GM21825 (cell line): ENCODE measurements around the gene COMMD6.
"Not testable (repeated sequence)": the region's sequence is repeated elsewhere in the genome, so short reads cannot be mapped to it uniquely, and the experiment has no call there.

Experiments
- ATAC-seq: cut with Tn5 transposase; IDR thresholded peaks from one replicate; pipeline ENCODE4 v1.9.1; 2021; ENCODE audit warnings: mild to moderate bottlenecking, moderate library complexity; ENCODE audit not compliant: unreplicated experiment

COMMD6 gene

DNA sequence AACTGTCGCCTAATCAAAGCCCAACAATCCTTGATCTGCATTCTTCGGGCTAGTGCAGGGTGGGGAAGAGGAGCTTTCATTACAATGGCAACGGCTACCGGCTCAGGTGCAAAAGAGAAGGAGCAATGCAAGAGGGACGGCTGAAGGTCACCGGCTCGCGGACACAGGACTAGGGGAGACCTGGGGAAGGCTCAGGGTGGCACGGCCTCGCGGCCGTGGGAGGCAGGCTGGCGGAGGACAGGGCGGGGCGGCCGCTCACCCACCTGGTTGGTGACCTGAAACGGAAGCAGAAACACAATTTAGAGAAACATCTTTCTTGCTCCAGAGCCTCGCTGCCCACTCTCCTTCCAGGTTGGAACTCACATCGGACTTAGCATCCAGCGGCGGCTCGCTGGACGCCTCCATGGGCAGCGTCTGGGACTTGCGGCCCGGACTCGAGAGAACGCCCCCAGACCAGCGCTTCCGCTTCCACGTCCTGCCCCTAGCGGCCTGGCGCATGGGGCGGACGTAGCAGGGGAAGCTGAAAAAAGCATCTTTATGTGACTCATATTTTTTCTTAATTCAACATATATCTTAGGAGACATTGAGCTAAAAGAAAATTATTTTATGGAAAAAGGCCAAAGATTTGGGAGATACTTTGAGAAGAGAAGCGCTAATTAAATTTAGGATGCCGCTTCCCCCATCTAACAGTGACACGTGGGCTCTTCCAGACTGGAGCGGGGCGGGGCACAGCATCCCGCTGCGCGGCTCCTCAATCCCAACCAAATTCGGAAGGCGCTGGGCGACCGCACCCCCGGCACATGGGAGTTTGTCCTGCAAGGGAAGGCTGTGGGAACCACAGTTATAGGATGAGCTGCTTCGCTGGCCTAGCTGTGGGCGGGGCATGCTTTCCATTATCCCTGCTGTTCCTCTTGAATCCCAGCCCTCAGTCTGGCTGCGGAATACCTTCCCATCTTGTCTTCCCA is at the start of gene COMMD6:
COMMD6 (minus strand) TSS at position 441 of the 965 bp plus-strand sequence; CDS start at position 405, 36 bp downstream.
- peak; percentile 97 for ATAC-seq

DNA sequence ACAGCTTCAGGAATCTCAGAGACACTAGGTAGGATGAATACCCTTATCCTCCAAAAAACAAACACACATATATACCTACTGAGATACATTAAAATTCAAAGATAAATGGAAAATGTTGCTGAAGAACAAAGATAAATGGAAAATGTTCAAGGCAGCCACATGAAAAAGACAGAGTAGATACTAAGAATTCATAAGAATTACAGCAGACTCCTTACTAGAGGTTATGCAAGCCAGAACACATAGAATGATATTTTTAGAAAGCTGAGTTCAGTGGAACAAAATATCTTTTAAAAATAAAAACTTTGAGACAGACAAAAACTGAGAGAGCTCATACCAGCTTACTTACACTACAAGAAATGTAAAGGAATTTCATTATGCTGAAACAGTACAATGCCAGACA is 47.5 kb upstream of the COMMD6 start:
- no peak for ATAC-seq

- ATAC-seq = no peak
Observed at GRCh38 chr13:75583091-75583490, 45.5 kb upstream of the COMMD6 start.

- no peak for ATAC-seq
Observed at GRCh38 chr13:75581874-75582640, 44.4 kb upstream of the COMMD6 start.

DNA sequence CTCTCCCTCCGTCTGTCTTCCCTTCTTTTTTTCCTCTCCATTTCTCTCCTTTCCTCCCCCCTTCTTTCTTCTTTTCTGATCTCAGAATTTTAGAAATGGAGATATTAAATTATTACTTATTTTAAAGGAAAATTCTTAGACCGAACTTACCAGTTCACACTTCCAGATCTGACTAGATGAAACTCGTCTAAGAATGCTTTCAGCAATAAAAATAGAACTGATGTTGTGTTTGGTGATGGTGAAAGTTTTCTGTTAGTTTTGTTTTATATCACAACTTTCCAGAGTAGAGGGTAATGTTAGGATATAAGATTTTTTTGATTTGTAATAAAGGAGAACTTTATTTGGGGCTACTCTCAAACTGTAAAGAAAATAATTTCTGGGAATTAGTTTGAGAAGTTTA is 41.9 kb upstream of the COMMD6 start:
- peak; percentile 63 for ATAC-seq

DNA sequence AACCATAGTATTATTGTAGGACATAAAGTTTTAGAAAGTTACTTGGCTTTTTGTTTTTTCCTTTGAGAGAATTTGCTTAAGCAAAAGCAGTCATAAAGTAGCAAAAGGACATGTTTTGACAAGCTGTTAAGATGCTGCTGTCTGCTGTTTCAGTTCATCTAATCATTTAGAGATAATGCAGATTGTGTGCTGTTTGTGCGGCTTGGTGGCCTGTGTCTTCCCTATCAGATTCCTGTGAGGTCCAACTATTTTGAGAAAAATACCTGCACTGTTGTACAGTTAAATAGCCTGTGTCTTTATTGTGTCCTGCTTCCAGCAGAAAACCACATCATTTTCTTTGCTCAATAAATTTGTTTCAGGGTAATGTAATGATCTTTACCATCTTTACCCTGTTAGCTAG is 31.9 kb upstream of the COMMD6 start:
- ATAC-seq = no peak

DNA sequence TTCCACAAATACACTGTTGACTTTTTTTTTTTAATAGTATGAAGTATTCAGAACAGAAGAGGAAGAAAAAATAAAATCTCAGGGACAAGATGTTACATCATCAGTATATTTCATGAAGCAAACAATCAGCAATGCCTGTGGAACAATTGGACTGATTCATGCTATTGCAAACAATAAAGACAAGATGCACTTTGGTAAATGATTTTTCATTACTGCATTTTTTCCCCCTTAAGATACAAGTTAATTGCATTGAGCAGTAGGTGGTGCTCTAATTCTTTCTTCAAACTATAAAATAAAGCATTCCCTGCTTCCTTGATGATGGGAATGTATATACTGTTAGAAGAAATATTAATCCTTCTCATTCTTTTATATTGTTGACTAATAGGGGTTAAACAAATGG is 29.0 kb upstream of the COMMD6 start:
- ATAC-seq = no peak

- ATAC-seq = no peak
Observed at GRCh38 chr13:75558145-75558840, 20.7 kb upstream of the COMMD6 start.

DNA sequence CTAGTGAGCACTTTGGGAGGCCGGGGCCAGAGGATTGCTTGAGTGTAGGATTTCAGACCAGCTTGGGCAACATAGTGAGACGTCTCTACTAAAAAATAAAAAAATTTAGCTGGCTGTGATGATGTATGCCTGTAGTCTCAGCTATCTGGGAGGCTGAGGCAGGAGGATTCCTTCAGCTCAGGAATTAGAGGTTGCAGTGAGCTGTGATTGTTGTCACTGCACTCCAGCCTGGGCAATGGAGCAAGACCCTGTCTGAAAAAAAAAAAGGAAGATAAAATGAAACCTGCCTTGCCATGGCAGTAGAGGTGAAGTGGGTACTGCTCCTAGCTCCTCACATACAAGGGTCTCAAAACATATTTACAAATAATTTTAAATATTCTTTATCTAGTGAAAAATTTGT is 19.3 kb upstream of the COMMD6 start:
- ATAC-seq = no peak

DNA sequence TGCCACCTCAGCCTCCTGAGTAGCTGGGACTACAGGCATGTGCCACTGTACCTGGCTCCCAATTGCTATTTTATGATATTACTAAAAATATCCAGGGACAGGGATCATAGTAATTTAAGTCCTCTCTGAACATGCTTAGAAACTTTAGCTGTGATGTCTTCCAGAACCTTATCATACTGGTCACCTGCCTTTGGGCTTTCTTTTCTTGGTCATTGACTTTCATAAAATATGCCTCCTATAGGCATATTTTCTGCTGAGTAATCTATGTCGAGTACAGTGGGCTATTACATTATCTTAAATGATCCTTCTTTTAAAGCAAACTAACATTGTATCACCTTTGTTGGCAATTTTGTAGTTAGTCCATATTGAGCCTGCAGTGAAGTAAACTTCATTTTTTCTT is 18.2 kb upstream of the COMMD6 start:
- ATAC-seq = no peak

- ATAC-seq = no peak
Observed at GRCh38 chr13:75554981-75555380, 17.3 kb upstream of the COMMD6 start.

GRCh38 chr13:75554464-75554863 is 16.8 kb upstream of the COMMD6 start:
- no peak for ATAC-seq

DNA sequence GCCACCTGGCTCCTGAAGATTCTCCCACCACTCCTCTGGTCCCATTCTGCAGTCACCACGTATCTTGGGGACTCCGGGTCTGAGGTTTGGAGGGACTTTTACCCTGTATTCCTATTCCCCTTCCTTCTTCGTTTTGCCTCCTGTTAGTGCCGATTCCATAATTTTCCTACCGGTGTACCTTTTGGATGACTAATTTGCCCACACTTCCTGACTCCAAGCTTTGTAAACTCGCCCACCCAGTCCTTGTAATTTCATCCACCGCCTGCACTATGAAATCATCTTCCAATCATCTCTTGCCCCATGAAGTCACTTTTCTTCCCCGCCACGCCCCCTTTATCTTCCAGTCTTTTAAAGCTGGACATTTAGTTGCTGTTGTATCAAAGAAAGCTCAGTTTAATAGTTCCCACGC is 12.5 kb upstream of the COMMD6 start:
- no peak for ATAC-seq

DNA sequence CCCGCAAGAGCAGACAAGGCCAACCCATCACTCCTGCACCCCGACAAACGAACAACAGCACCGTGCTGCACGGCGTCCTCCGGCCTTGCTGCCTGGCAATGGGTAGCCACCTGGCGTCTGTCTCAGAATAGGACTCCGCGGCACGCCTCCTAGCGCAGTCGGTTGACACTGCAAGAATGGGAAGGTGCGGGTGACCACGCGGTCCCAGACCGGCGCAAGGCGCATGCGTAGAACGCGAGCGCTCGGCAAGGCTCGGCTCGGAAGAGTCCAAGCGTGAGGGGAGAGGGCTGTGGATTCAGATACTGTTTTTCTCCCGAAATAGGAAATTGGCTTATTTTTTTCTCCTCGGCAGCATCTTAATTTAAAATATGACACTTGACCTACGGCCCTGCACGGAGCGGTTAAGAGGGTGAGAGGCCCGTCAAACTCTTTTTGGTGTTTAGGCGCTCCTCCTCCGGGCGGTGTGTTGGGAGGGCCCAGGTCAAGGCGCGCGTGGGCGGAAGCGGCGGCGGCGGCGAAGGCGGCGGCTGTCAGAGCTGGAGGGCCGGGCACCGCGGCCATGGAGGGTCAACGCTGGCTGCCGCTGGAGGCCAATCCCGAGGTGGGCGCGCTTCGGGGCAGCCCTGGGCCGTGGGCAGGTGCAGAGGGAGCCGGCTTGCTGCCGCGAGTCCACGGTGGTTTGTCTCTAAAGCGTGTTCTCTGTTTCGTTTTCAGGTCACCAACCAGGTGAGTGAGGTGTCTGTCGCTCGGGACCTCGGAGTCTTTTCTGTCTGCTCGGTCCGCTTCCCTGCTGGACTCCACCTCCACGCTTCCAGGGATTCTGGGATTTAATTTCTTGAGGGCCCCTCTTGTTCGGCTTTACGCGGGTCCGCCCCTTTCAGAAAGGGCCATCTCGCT is 11.9 kb upstream of the COMMD6 start, which contains the start of gene UCHL3:
UCHL3 (plus strand) TSS at position 530 of the 897 bp plus-strand sequence; CDS start at position 560, 30 bp downstream.
- ATAC-seq = peak; percentile 94

- ATAC-seq = no peak
Observed at GRCh38 chr13:75547917-75548316, 10.3 kb upstream of the COMMD6 start.

GRCh38 chr13:75545386-75545785 is 7.7 kb upstream of the COMMD6 start:
- not testable (repeated sequence) for ATAC-seq

- no peak for ATAC-seq
Observed at GRCh38 chr13:75544681-75545330, 7.2 kb upstream of the COMMD6 start.

DNA sequence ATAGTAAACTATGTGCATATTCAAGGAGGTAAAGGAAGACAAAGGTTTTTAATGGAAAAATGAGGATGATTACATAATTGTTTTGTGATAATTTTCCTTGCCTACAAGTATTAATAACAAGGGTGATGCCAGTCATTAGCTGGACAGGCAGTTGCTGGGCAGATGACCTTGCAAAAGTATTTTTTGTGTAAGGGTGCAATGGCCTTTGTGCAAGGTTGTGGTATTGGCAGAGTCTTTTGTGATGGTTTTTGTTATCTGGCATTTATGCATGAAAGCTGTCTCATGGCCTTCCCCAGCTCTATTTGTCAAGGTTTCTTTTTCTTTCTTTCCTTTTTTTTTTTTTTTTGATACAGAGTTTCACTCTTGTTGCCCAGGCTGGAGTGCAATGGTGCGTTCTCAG is 4.3 kb upstream of the COMMD6 start:
- ATAC-seq = no peak

DNA sequence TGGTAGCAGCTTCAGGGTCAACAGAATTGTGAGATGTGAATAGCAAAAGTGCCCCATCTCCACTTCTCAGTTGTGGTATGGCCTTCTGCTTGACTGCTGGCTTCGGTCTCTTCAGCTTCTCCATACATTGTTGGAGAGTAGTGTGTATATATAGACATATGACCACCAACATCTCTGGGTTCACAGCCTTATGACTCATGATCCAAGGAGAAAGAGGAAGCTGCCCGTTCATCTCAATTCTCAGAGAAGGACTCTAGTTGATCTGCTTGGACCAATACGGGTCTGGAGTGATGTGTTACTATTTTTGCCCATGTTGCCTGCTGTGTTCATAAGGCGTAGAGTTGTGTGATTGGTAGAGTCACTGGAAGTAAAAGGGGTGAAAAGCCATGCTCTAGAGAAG is 3.6 kb upstream of the COMMD6 start:
- no peak for ATAC-seq

- no peak for ATAC-seq
Observed at GRCh38 chr13:75533861-75534260, 3.8 kb downstream of the COMMD6 start.
